ENCODE data around the gene SLC37A1.

Gene SLC37A1

GRCh38 chr21:42536601-42537000, 22.9 kb downstream of the SLC37A1 start:
- DNase-seq (ENCODE audit: low read depth) = no peak
- H3K4me3 ChIP-seq (replicated peaks; ENCODE audit: low read depth, low read length) = no peak overlapping the region
- TF ChIP-seq, protein P1, sequence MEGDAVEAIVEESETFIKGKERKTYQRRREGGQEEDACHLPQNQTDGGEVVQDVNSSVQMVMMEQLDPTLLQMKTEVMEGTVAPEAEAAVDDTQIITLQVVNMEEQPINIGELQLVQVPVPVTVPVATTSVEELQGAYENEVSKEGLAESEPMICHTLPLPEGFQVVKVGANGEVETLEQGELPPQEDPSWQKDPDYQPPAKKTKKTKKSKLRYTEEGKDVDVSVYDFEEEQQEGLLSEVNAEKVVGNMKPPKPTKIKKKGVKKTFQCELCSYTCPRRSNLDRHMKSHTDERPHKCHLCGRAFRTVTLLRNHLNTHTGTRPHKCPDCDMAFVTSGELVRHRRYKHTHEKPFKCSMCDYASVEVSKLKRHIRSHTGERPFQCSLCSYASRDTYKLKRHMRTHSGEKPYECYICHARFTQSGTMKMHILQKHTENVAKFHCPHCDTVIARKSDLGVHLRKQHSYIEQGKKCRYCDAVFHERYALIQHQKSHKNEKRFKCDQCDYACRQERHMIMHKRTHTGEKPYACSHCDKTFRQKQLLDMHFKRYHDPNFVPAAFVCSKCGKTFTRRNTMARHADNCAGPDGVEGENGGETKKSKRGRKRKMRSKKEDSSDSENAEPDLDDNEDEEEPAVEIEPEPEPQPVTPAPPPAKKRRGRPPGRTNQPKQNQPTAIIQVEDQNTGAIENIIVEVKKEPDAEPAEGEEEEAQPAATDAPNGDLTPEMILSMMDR (IDR thresholded peaks at IDR 0.05; ENCODE audit: low read length, missing control alignments) = no peak

GRCh38 chr21:42537106-42537742, 23.6 kb downstream of the SLC37A1 start:
- peak; percentile 16 for DNase-seq (ENCODE audit: low read depth)
- no peak overlapping the region for H3K4me3 ChIP-seq (replicated peaks; ENCODE audit: low read depth, low read length)
- TF ChIP-seq, protein P1 (IDR thresholded peaks at IDR 0.05; ENCODE audit: low read length, missing control alignments) = peak; percentile 26

GRCh38 chr21:42538479-42539275, 25.0 kb downstream of the SLC37A1 start:
- no peak for DNase-seq (ENCODE audit: low read depth)
- TF ChIP-seq, protein P1 (IDR thresholded peaks at IDR 0.05; ENCODE audit: low read length, missing control alignments) = no peak
- H3K4me3 ChIP-seq (replicated peaks; ENCODE audit: low read depth, low read length) = no peak overlapping the region

GRCh38 chr21:42539342-42539741, 25.7 kb downstream of the SLC37A1 start:
- DNase-seq (ENCODE audit: low read depth) = no peak
- TF ChIP-seq, protein P1 (IDR thresholded peaks at IDR 0.05; ENCODE audit: low read length, missing control alignments) = no peak
- no peak overlapping the region for H3K4me3 ChIP-seq (replicated peaks; ENCODE audit: low read depth, low read length)

DNA sequence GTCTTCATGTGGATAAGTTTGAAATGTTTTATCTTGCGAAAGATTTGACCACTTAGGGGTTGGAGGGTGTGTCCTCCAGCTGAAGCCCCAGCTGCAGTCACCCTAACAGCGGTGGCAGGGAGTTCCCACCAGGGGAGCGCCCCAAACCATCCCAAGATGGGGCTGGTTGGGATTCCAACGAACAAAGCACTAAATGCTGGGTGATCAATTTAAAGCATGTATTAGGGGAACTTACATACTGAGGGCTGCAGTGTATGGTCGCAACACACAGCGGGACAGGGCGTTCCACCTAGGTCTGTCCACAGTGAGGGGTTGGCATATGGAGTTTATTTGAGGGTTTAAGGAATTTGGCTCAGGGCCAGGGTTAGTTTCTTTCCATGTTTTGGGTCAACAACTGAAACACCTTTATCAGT, 26.3 kb downstream of the SLC37A1 start:
- no peak for DNase-seq (ENCODE audit: low read depth)
- H3K4me3 ChIP-seq (replicated peaks; ENCODE audit: low read depth, low read length) = no peak overlapping the region
- TF ChIP-seq, protein P1 (IDR thresholded peaks at IDR 0.05; ENCODE audit: low read length, missing control alignments) = no peak

- no peak for DNase-seq (ENCODE audit: low read depth)
- H3K4me3 ChIP-seq (replicated peaks; ENCODE audit: low read depth, low read length) = no peak overlapping the region
- TF ChIP-seq, protein P1 (IDR thresholded peaks at IDR 0.05; ENCODE audit: low read length, missing control alignments) = no peak
Observed at GRCh38 chr21:42540396-42540795, 26.7 kb downstream of the SLC37A1 start.

Data from fibroblast of pulmonary artery (primary cell).